Measurements from ENCODE around the gene RPL27. TPM values are rescaled to one million over a fixed set of nuclear protein-coding genes. Genes with fewer than 3 reads are reported as not detected.

The RPL27 gene
- total and polyA plus RNA-seq, 2 of the 13 experiments (the other 11 are each of a cell fraction or from before 2014, with no cell fraction given) = 1,585 to 5,840 TPM

DNA sequence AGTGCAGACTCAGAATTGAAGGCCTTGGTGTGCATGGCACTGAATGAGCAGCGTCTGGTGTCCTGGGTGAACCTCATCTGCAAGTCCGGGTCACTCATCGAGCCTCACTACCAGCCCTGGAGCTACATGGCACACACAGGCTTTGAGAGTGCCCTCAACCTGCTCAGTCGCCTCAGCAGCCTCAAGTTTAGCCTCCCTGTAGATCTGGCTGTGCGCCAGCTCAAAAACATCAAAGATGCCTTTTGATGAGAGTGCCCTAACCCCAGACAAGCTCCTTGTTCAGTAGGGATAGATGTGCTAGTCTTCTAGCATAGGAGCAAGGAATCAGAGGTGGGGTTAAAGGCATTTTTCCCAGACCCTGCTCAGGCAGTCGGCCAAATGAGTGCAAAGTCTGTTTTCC lies 6.7 kb upstream of the RPL27 start:
- DNase-seq (ENCODE audit: low spot score) = no peak
- BruUV-seq (replicated peaks) = no TSS peak
- H4K20me1 ChIP-seq (ENCODE audit: insufficient read depth, low read length) = no peaks in the 10 kb centered on the region
- no peak overlapping the region for H3K4me3 ChIP-seq (replicated peaks in 1 of 3; ENCODE audit: insufficient read depth in 1 of 3, low read depth in 2 of 3, low read length in 3 of 3)
- H3K36me3 ChIP-seq (replicated peaks in 1 of 2; ENCODE audit: control insufficient read depth in 1 of 2, insufficient read depth in 2 of 2, low read length in 2 of 2) = peaks cover 27 to 66% of the 10 kb centered on the region in 2 experiments
- in situ Hi-C loops (cut with HindIII; ENCODE audit: extremely low pct_ligation_motif_present, low pct_unique_long_range_greater_than_20kb) (no loop called here), intact Hi-C loops (cut with micrococcal nuclease; ENCODE audit: unreplicated experiment) (no loop called here)
- H3K9me3 ChIP-seq (ENCODE audit: low read length) = no peaks in the 10 kb centered on the region
- ATAC-seq = no peak
- H2AFZ ChIP-seq (ENCODE audit: low read length) = no peak overlapping the region
- no peaks in the 10 kb centered on the region for H3K27me3 ChIP-seq (ENCODE audit: control insufficient read depth in 1 of 2, insufficient read depth in 2 of 2, low read length in 2 of 2)
- no peak for FAIRE-seq
- H3K9ac ChIP-seq (ENCODE audit: insufficient read depth, low read depth, low read length) = no peak overlapping the region
- ChIA-PET POLR2A (interaction anchor here (1.0 to 1.1 kb wide), 2 partner anchors 16 to 167 kb away, joined by 3 to 4 read pairs; partner anchors contain the start of gene BECN1), CTCF (ENCODE audit: low intra/inter-chr PET ratio, low total read pairs) (no interaction called here)
- TF ChIP-seq LCORL (IDR thresholded peaks at IDR 0.05) = peak; percentile 75; the same call in 1 of the 2 replicates
- no peak for TF ChIP-seq LCORL (CRISPR knock-in tag; IDR thresholded peaks at IDR 0.05)
- no peak for TF ChIP-seq CHD2 (IDR thresholded peaks at IDR 0.05; ENCODE audit: low read depth, low read length)
- WGBS (ENCODE audit: low lambda C conversion rate) = 79% methylated on average over 3 of the region's 6 CpGs
- H3K4me2 ChIP-seq (ENCODE audit: low read depth, low read length) = no peak overlapping the region
- no peak overlapping the region for H3K27ac ChIP-seq (ENCODE audit: extremely low read length, insufficient read depth, low read length)
- H3K4me1 ChIP-seq (ENCODE audit: insufficient read depth, low read length) = 0 out of 2 replicates have a peak, but pooled peaks cover 16% of the 10 kb centered on the region
- H3K79me2 ChIP-seq (ENCODE audit: insufficient read depth, low read length) = no peaks in the 10 kb centered on the region

DNA sequence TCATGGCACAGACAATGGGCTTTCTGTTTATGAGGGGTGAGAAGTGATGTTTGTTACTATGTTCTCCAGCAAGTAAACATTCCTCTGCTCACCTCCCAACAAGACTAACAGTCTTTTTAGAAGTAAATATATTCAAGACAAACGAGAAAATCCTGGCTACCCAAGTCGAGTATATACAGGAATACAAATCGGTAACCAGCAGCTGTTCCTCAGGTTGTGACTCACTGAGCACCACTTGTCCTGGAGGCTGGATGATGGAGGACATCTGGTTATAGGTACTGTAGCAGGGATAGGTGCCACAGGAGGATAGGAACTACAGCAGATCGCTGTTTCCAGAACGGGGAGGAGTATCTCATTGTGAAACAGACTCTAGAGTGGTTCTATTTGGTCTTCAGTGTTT lies 5.3 kb upstream of the RPL27 start:
- H4K20me1 ChIP-seq (ENCODE audit: insufficient read depth, low read length) = no peaks in the 10 kb centered on the region
- TSS peak; percentile 30 for BruUV-seq (replicated peaks)
- H3K4me1 ChIP-seq (ENCODE audit: insufficient read depth, low read length) = peaks cover 27% of the 10 kb centered on the region
- FAIRE-seq (no peak), ATAC-seq (no peak), DNase-seq (ENCODE audit: low spot score) (no peak)
- H3K4me3 ChIP-seq (replicated peaks in 1 of 3; ENCODE audit: insufficient read depth in 1 of 3, low read depth in 2 of 3, low read length in 3 of 3) = no peak overlapping the region
- H3K4me2 ChIP-seq (ENCODE audit: low read depth, low read length) = no peak overlapping the region
- WGBS (ENCODE audit: low lambda C conversion rate) = 86% methylated on average over 5 of the region's 5 CpGs
- no peaks in the 10 kb centered on the region for H3K79me2 ChIP-seq (ENCODE audit: insufficient read depth, low read length)
- H3K9ac ChIP-seq (ENCODE audit: insufficient read depth, low read depth, low read length) = no peak overlapping the region
- no peak overlapping the region for H2AFZ ChIP-seq (ENCODE audit: low read length)
- in situ Hi-C loops (cut with HindIII; ENCODE audit: extremely low pct_ligation_motif_present, low pct_unique_long_range_greater_than_20kb) = no loop called here
- peaks cover 21 to 52% of the 10 kb centered on the region in 2 experiments for H3K36me3 ChIP-seq (replicated peaks in 1 of 2; ENCODE audit: control insufficient read depth in 1 of 2, insufficient read depth in 2 of 2, low read length in 2 of 2)
- H3K27me3 ChIP-seq (ENCODE audit: control insufficient read depth in 1 of 2, insufficient read depth in 2 of 2, low read length in 2 of 2) = no peaks in the 10 kb centered on the region
- no peak overlapping the region for H3K27ac ChIP-seq (ENCODE audit: extremely low read length, insufficient read depth, low read length)
- ChIA-PET CTCF (ENCODE audit: low intra/inter-chr PET ratio, low total read pairs) (no interaction called here), POLR2A (no interaction called here)
- intact Hi-C loops (cut with micrococcal nuclease; ENCODE audit: unreplicated experiment) = no loop called here
- H3K9me3 ChIP-seq (ENCODE audit: low read length) = no peaks in the 10 kb centered on the region
- TF ChIP-seq IKZF4 (CRISPR knock-in tag; IDR thresholded peaks at IDR 0.05; ENCODE audit: borderline replicate concordance, low read depth, not compliant biosample characterization) (no peak), MYC (CRISPR knock-in tag; IDR thresholded peaks at IDR 0.05; ENCODE audit: borderline replicate concordance) (no peak), RFXAP (CRISPR knock-in tag; IDR thresholded peaks at IDR 0.05; ENCODE audit: borderline replicate concordance) (no peak), DNMT1 (CRISPR knock-in tag; IDR thresholded peaks at IDR 0.05) (no peak), HMGXB3 (CRISPR knock-in tag; IDR thresholded peaks at IDR 0.05; ENCODE audit: borderline replicate concordance) (no peak), JDP2 (CRISPR knock-in tag; IDR thresholded peaks at IDR 0.05; ENCODE audit: borderline replicate concordance) (no peak), THYN1 (CRISPR knock-in tag; IDR thresholded peaks at IDR 0.05; ENCODE audit: borderline replicate concordance, low read depth) (no peak), ZNF256 (CRISPR knock-in tag; conservative IDR thresholded peaks at IDR 0.05) (no peak)
- TF ChIP-seq, protein P1, sequence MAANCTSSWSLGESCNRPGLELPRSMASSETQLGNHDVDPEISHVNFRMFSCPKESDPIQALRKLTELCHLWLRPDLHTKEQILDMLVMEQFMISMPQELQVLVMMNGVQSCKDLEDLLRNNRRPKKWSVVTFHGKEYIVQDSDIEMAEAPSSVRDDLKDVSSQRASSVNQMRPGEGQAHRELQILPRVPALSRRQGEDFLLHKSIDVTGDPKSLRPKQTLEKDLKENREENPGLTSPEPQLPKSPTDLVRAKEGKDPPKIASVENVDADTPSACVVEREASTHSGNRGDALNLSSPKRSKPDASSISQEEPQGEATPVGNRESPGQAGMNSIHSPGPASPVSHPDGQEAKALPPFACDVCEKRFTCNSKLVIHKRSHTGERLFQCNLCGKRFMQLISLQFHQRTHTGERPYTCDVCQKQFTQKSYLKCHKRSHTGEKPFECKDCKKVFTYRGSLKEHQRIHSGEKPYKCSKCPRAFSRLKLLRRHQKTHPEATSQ (CRISPR knock-in tag; IDR thresholded peaks at IDR 0.05; ENCODE audit: borderline replicate concordance) = no peak

Data from HepG2 (cell line).